HG03139 (cell line): ENCODE data around the gene FNDC11.
"Not testable (repeated sequence)": the region's sequence is repeated elsewhere in the genome, so short reads cannot be mapped to it uniquely, and the experiment has no call there.

Experiments
- ATAC-seq: cut with Tn5 transposase; IDR thresholded peaks from one replicate; pipeline ENCODE4 v1.9.1; 2021; ENCODE audit not compliant: unreplicated experiment

Gene FNDC11

DNA sequence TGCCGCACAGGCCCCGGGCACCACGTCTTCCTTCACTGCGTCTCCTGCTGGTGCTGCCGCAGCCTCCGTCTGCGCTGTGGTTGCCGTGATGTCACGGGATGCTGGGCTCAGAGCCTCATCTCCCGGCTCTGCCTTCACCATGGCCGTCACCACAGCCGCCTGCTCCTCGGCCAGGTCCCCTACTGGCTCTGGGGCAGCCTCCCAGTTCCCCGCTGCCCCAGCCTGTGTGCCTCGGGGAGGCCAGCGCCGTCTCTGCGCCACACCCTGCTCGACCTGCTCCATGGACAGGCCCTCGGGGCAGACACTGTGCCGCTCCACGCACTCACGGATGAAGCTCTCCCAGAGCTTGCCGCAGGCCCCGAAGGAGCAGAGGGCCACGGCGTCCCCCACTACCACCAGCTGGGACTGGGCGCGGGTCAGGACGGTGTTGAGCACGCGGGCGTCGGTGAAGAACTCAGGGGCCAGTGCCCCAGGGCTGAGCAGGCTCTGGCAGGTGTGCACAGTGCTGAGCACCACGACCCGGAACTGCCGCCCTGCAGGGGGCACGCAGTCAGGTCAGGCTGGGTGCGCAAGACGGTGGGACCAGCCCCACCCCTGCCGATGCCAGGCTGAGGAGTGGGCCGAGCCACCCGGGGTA is 11.9 kb downstream of the FNDC11 start:
- ATAC-seq: no peak

GRCh38 chr20:63566395-63567135 is 12.6 kb downstream of the FNDC11 start:
- ATAC-seq: no peak

GRCh38 chr20:63567136-63567385 is 13.1 kb downstream of the FNDC11 start:
- ATAC-seq: no peak

GRCh38 chr20:63567386-63568169 is 13.6 kb downstream of the FNDC11 start:
- ATAC-seq: no peak

DNA sequence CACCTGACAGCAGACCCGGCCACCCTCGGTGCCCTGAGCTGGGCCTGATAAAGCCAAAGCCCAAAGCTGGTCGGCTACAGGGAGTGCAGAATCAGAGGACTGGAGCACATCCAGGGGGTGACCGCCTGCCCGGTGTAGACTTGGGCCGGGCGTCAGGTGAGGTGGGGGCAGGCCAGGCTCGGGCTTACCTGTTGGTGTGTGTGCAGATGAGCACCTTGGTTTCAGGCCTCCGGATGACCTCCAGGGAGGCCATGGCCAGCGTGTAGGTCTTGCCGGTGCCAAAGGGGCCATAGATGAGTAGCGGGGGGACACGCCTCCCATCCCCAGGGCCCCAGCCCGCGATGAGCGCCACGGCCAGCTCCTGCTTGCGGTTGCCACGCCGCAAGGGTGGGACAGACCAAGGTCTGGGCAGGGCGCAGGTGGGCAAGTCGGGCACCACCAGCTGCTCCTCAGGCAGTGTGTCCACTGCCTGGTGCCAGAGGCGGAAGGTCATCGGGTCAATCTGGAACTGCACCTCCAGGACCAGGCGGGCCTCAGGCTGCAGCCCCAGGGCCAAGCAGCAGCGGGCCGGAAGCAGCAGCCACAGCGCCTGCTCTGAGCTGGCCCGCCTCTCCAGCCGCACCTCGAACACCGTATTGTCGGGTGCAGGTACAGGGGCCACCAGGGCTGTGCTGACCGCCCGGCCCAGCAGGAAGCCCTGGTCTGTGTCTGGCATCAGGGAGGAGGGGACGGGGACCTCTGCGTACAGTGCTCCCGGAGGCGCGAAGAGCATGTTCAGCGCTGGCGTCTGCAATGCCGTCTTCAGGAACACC is 14.4 kb downstream of the FNDC11 start:
- no peak for ATAC-seq

GRCh38 chr20:63568986-63569949 is 15.3 kb downstream of the FNDC11 start:
- ATAC-seq: no peak

- ATAC-seq: no peak
These were observed 16.5 kb downstream of the FNDC11 start for GRCh38 chr20:63570281-63571086.

DNA sequence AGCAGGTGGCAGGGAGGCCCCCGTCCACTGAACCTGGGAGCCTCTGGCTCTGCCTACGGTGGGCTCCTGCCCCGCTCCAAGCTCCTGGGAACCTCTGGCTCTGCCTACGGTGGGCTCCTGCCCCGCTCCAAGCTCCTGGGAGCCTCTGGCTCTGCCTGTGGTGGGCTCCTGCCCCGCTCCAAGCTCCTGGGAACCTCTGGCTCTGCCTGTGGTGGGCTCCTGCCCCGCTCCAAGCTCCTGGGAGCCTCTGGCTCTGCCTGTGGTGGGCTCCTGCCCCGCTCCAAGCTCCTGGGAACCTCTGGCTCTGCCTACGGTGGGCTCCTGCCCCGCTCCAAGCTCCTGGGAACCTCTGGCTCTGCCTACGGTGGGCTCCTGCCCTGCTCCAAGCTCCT is 17.1 kb downstream of the FNDC11 start:
- ATAC-seq: not testable (repeated sequence)

DNA sequence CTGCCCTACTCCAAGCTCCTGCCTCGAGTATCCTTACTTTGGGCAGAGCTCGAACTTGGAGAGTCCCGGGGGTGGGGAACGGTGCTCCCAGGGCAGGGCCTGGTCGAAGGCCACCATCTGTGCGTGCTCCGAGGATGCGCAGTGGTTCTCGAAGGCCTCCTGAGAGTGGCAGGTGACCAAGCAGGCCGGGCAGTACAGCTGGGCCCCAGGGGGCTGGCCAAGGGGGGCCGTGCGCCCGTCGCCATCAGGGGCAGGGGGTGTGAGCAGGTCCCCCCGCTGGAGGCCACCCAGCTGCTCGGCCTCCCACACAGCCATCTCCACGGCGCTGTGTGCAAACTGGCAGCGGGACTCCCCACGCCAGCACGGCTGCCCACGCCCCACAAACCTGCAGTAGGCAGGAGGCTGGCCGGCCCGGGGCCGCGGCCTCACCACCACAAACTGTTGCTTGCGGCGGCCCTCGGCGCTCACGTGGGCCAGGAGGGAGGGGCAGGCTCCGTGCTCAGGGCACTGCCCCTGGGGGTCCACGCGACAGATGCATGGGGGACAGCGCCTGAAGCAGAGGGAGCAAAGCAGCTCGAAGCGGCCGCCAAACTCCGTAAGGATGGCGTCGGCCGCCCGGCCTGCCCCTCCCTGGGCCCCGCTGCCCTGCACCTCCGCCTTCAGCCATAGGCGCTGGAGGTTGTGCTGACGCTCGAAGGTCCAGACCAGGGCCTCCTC is 18.3 kb downstream of the FNDC11 start:
- no peak for ATAC-seq

DNA sequence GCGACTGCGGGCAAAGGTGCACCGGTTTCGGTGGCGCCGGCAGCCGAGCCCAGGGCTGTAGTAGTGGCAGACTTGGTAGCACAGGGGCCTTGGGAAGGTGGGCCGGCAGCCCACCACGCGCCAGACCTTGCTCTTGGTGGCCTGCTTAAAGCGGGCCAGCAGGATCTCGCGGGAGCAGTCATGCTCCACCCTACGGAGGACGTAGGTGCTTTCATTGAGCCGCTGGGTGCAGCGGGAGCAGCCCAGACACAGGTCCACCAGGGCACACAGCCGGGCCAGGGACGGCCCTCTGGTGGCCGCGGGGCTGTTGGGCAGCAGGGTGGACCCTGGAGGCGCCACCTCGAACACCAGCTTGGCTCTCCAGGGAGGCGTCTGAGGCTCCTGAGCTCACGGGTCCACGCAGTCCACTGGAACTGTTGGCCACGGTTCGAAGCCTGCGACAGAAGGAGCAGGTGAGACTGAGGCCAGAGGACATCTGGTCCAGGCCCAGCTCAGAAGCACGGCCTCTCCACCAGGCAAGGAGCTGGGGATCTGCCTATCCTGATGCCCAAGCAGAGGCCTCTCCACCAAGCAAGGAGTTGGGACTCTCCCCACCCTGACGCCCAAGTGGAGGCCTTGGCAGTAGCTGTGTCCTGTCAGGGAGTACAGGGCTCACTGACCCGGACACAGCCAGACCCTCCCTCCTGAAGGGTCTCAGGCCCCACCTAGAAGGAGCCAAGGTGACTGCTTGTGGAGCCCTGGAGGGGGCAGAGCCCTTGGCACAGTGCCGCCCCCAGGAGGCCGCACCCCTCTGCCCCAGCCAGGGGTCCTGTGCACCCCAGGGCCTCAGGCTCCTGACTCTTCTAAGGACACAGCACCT is 19.1 kb downstream of the FNDC11 start:
- ATAC-seq: no peak

DNA sequence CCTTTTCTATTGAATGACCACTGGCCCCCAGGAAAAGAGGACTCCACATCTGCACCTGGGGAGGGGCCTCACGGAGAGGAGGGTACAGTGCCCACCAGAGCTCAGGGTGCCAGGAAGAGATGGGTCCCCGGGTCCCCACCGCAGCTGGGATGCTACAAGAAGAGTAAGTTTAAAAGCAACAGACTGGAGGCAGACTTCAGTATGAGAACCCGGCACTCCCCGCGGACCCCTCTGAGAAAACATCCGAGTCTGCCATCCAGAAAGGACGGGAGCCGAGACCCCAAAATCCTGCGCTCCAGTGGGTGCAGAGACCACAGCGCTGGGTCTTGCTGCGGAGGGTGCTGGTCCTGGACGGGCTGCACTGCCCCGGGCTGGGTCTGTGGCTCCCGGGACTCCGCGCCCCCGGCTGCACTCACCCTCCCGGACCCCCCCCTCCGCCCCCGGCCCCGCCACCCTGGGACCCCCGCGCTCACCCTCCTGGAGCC is 19.7 kb downstream of the FNDC11 start:
- no peak for ATAC-seq

DNA sequence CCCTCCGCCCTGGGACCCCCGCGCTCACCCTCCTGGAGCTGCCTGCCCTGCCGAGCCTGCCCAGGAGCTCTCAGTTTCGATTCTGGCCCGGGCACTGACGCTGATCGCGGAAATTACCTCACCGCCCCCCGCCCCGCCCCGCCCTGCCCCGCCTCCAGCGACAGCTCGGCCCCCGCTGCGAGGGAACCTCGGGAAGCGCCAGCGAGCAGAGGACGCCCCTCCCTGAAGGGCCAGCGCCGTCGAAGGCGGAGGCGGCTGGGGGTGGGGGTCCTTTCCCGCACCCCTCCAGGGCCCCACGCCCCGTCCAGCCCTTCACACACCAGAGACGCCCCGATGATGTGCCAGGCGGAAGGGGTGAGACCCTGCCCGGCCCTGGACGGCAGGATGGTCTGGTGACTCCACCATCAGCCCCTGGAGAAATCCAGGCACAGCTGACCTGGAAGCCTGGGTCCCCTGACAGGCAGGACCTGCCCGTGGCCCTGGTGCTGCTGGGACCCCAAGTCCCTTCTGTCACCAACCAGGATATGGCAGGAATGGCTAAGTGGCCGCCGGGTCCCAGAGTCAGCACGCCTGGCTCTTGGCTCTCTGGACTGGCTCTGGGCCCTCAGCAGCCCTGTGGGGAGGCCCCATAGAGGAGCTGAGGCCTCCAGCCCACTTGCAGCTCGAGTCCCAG is 20.3 kb downstream of the FNDC11 start, which contains the start of gene HELZ2:
HELZ2 (minus strand) TSS at position 84 of the 673 bp plus-strand sequence. CDS start 1,854 bp downstream, outside the sequence.
- ATAC-seq: no peak

GRCh38 chr20:63574829-63575743 is 21.1 kb downstream of the FNDC11 start:
- ATAC-seq: no peak

- ATAC-seq: no peak
These were observed 22.4 kb downstream of the FNDC11 start for GRCh38 chr20:63576311-63576710.

GRCh38 chr20:63577317-63577894 is 23.4 kb downstream of the FNDC11 start:
- no peak for ATAC-seq
